ENCODE measurements around the gene SAMD15.
"Not testable (repeated sequence)": the region's sequence is repeated elsewhere in the genome, so short reads cannot be mapped to it uniquely, and the experiment has no call there.

The SAMD15 gene

DNA sequence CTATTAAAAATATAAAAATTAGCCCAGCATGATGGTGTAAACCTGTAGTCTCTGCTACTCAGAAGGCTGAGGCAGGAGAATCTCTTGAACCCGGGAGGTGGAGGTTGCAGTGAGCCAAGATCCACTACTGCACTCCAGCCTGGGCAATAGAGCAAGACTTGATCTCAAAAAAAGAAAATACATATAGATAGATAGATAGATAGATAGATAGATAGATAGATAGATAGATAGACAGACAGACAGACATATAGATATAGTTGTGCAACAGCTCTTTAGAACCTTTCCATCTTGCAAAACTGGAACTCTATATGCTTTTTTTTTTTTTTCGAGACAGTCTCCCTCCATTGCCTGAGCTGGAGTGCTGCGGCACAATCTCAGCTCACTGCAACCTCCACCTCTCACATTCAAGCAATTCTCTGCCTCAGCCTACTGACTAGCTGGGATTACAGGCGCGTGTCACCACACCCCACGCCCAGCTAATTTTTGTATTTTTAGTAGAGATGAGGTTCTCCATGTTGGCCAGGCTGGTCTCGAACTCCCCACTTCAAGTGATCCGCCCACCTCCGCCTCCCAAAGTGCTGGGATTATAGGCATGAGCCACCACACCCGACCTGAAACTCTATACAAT lies 38.3 kb downstream of the SAMD15 start:
- not testable (repeated sequence) for H3K9me3 ChIP-seq (ENCODE audit: control insufficient read depth in 2 of 2, low read length in 2 of 2); H3K27ac ChIP-seq (ENCODE audit: low read length); H3K36me3 ChIP-seq (ENCODE audit: control insufficient read depth in 2 of 2, insufficient read depth in 2 of 2, low read length in 2 of 2); H3K27me3 ChIP-seq (ENCODE audit: control insufficient read depth in 1 of 2, insufficient read depth in 2 of 2, low read length in 2 of 2); H3K9ac ChIP-seq (ENCODE audit: low read length in 2 of 2); H3K4me3 ChIP-seq (ENCODE audit: low read length in 2 of 2); H3K4me1 ChIP-seq (ENCODE audit: control insufficient read depth, insufficient read depth, low read length)

DNA sequence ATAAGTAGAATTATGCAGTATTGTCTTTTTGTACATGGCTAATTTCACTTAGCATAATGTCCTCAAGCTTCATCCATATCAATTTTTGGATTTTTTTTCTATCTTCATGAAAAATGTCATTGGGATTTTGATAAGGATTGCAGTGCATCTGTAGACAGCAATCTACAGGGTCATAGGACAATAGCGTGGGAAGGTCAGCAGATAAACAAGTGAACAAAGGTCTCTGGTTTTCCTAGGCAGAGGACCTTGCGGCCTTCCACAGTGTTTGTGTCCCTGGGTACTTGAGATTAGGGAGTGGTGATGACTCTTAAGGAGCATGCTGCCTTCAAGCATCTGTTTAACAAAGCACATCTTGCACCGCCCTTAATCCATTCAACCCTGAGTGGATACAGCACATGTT lies 38.9 kb downstream of the SAMD15 start:
- not testable (repeated sequence) for H3K9me3 ChIP-seq (ENCODE audit: control insufficient read depth in 2 of 2, low read length in 2 of 2); H3K27ac ChIP-seq (ENCODE audit: low read length); H3K4me3 ChIP-seq (ENCODE audit: low read length in 2 of 2); H3K9ac ChIP-seq (ENCODE audit: low read length in 2 of 2); H3K4me1 ChIP-seq (ENCODE audit: control insufficient read depth, insufficient read depth, low read length); H3K27me3 ChIP-seq (ENCODE audit: control insufficient read depth in 1 of 2, insufficient read depth in 2 of 2, low read length in 2 of 2); H3K36me3 ChIP-seq (ENCODE audit: control insufficient read depth in 2 of 2, insufficient read depth in 2 of 2, low read length in 2 of 2)

GRCh38 chr14:77416836-77417235 lies 39.7 kb downstream of the SAMD15 start:
- Histone ChIP-seq H3K9me3 (ENCODE audit: control insufficient read depth in 2 of 2, low read length in 2 of 2) (peaks cover 2 to 7% of the 10 kb centered on the region in 2 donors), H3K4me3 (ENCODE audit: low read length in 2 of 2) (no peak overlapping the region), H3K4me1 (ENCODE audit: control insufficient read depth, insufficient read depth, low read length) (no peaks in the 10 kb centered on the region), H3K9ac (ENCODE audit: low read length in 2 of 2) (no peak overlapping the region), H3K27ac (ENCODE audit: low read length) (no peak overlapping the region), H3K27me3 (ENCODE audit: control insufficient read depth in 1 of 2, insufficient read depth in 2 of 2, low read length in 2 of 2) (no peaks in the 10 kb centered on the region), H3K36me3 (ENCODE audit: control insufficient read depth in 2 of 2, insufficient read depth in 2 of 2, low read length in 2 of 2) (peaks cover 0 to 4% of the 10 kb centered on the region in 2 donors)

GRCh38 chr14:77421201-77421600 lies 44.0 kb downstream of the SAMD15 start:
- H3K4me3 ChIP-seq (ENCODE audit: low read length in 2 of 2): no peak overlapping the region
- no peak overlapping the region for H3K9ac ChIP-seq (ENCODE audit: low read length in 2 of 2)
- H3K9me3 ChIP-seq (ENCODE audit: control insufficient read depth in 2 of 2, low read length in 2 of 2): peaks cover 2 to 7% of the 10 kb centered on the region in 2 donors
- H3K4me1 ChIP-seq (ENCODE audit: control insufficient read depth, insufficient read depth, low read length): no peaks in the 10 kb centered on the region
- no peaks in the 10 kb centered on the region for H3K27me3 ChIP-seq (ENCODE audit: control insufficient read depth in 1 of 2, insufficient read depth in 2 of 2, low read length in 2 of 2)
- H3K27ac ChIP-seq (ENCODE audit: low read length): no peak overlapping the region
- peaks cover 22 to 26% of the 10 kb centered on the region in 2 donors for H3K36me3 ChIP-seq (ENCODE audit: control insufficient read depth in 2 of 2, insufficient read depth in 2 of 2, low read length in 2 of 2)

GRCh38 chr14:77423423-77423822 lies 46.2 kb downstream of the SAMD15 start, which contains the start of gene NOXRED1:
Gene NOXRED1, minus strand, starts transcription at chr14:77423523. Its CDS starts 634 bp downstream, at chr14:77422889.
- Histone ChIP-seq H3K9ac (ENCODE audit: low read length in 2 of 2) (no peak within 1 kb of the TSS), H3K4me3 (ENCODE audit: low read length in 2 of 2) (no peak within 1 kb of the TSS), H3K36me3 (ENCODE audit: control insufficient read depth in 2 of 2, insufficient read depth in 2 of 2, low read length in 2 of 2) (peaks cover 43 to 48% of the 10 kb centered on the region in 2 donors), H3K9me3 (ENCODE audit: control insufficient read depth in 2 of 2, low read length in 2 of 2) (peaks cover 2 to 7% of the 10 kb centered on the region in 2 donors), H3K27ac (ENCODE audit: low read length) (no peak within 1 kb of the TSS), H3K4me1 (ENCODE audit: control insufficient read depth, insufficient read depth, low read length) (no peaks in the 10 kb centered on the region), H3K27me3 (ENCODE audit: control insufficient read depth in 1 of 2, insufficient read depth in 2 of 2, low read length in 2 of 2) (no peaks in the 10 kb centered on the region)

GRCh38 chr14:77424862-77425261 lies 47.7 kb downstream of the SAMD15 start:
- no peak overlapping the region for H3K4me3 ChIP-seq (ENCODE audit: low read length in 2 of 2)
- H3K4me1 ChIP-seq (ENCODE audit: control insufficient read depth, insufficient read depth, low read length): no peaks in the 10 kb centered on the region
- H3K9ac ChIP-seq (ENCODE audit: low read length in 2 of 2): no peak overlapping the region
- H3K27ac ChIP-seq (ENCODE audit: low read length): no peak overlapping the region
- H3K27me3 ChIP-seq (ENCODE audit: control insufficient read depth in 1 of 2, insufficient read depth in 2 of 2, low read length in 2 of 2): no peaks in the 10 kb centered on the region
- peaks cover 2% of the 10 kb centered on the region in 2 donors for H3K9me3 ChIP-seq (ENCODE audit: control insufficient read depth in 2 of 2, low read length in 2 of 2)
- peaks cover 56 to 60% of the 10 kb centered on the region in 2 donors for H3K36me3 ChIP-seq (ENCODE audit: control insufficient read depth in 2 of 2, insufficient read depth in 2 of 2, low read length in 2 of 2)

DNA sequence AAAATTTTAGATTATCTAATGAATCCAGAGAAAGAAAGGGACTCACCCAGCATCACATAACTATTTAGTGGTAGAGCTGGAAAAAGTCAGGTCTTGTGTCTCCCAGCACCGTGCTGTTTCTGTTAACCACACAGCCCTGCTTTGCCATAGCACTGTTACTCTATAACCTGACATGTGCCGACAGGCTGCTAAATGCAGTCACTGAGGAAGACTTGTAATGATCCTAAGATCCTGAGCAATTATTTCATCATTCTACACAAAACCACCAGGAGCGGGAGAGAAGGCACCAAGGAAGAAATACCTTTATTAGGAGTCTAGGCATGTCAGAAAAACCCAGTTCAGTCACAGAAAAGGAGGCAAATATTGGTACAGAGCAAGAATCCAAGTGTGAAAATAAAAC lies 49.2 kb downstream of the SAMD15 start:
- no peak overlapping the region for H3K4me3 ChIP-seq (ENCODE audit: low read length in 2 of 2)
- no peak overlapping the region for H3K9ac ChIP-seq (ENCODE audit: low read length in 2 of 2)
- no peaks in the 10 kb centered on the region for H3K9me3 ChIP-seq (ENCODE audit: control insufficient read depth in 2 of 2, low read length in 2 of 2)
- no peaks in the 10 kb centered on the region for H3K27me3 ChIP-seq (ENCODE audit: control insufficient read depth in 1 of 2, insufficient read depth in 2 of 2, low read length in 2 of 2)
- H3K4me1 ChIP-seq (ENCODE audit: control insufficient read depth, insufficient read depth, low read length): no peaks in the 10 kb centered on the region
- H3K27ac ChIP-seq (ENCODE audit: low read length): no peak overlapping the region
- H3K36me3 ChIP-seq (ENCODE audit: control insufficient read depth in 2 of 2, insufficient read depth in 2 of 2, low read length in 2 of 2): peaks cover 60 to 61% of the 10 kb centered on the region in 2 donors

- H3K27ac ChIP-seq (ENCODE audit: low read length): no peak overlapping the region
- peaks cover 25 to 40% of the 10 kb centered on the region in 2 donors for H3K36me3 ChIP-seq (ENCODE audit: control insufficient read depth in 2 of 2, insufficient read depth in 2 of 2, low read length in 2 of 2)
- no peaks in the 10 kb centered on the region for H3K9me3 ChIP-seq (ENCODE audit: control insufficient read depth in 2 of 2, low read length in 2 of 2)
- no peak overlapping the region for H3K9ac ChIP-seq (ENCODE audit: low read length in 2 of 2)
- H3K4me3 ChIP-seq (ENCODE audit: low read length in 2 of 2): no peak overlapping the region
- no peaks in the 10 kb centered on the region for H3K27me3 ChIP-seq (ENCODE audit: control insufficient read depth in 1 of 2, insufficient read depth in 2 of 2, low read length in 2 of 2)
- H3K4me1 ChIP-seq (ENCODE audit: control insufficient read depth, insufficient read depth, low read length): no peaks in the 10 kb centered on the region
Measured at GRCh38 chr14:77436042-77436441, 58.9 kb downstream of the SAMD15 start.

- no peak overlapping the region for H3K9ac ChIP-seq (ENCODE audit: low read length in 2 of 2)
- no peaks in the 10 kb centered on the region for H3K9me3 ChIP-seq (ENCODE audit: control insufficient read depth in 2 of 2, low read length in 2 of 2)
- H3K4me3 ChIP-seq (ENCODE audit: low read length in 2 of 2): no peak overlapping the region
- H3K27me3 ChIP-seq (ENCODE audit: control insufficient read depth in 1 of 2, insufficient read depth in 2 of 2, low read length in 2 of 2): no peaks in the 10 kb centered on the region
- no peak overlapping the region for H3K27ac ChIP-seq (ENCODE audit: low read length)
- H3K36me3 ChIP-seq (ENCODE audit: control insufficient read depth in 2 of 2, insufficient read depth in 2 of 2, low read length in 2 of 2): peaks cover 47 to 59% of the 10 kb centered on the region in 2 donors
- H3K4me1 ChIP-seq (ENCODE audit: control insufficient read depth, insufficient read depth, low read length): no peaks in the 10 kb centered on the region
Measured at GRCh38 chr14:77438596-77438995, 61.4 kb downstream of the SAMD15 start.

DNA sequence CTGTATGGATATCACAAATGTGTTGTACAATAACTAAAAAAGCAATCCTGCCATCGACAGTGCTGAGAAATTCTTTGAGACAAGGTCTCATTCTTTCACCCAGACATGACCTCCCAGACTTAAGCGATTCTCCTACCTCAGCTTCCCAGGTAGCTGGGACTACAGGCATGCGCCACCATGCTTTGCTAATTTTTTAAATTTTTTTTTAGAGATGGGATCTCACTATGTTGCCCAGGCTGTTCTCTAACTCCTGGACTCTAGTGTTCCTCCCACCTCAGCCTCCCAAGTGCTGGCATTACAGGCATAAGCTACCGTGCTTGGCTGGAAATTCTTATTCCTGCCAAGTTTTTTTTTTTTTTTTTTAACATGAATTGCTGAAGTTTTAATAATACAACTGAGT lies 62.7 kb downstream of the SAMD15 start:
- no peak overlapping the region for H3K4me3 ChIP-seq (ENCODE audit: low read length in 2 of 2)
- H3K36me3 ChIP-seq (ENCODE audit: control insufficient read depth in 2 of 2, insufficient read depth in 2 of 2, low read length in 2 of 2): peaks cover 44 to 55% of the 10 kb centered on the region in 2 donors
- no peak overlapping the region for H3K27ac ChIP-seq (ENCODE audit: low read length)
- no peaks in the 10 kb centered on the region for H3K27me3 ChIP-seq (ENCODE audit: control insufficient read depth in 1 of 2, insufficient read depth in 2 of 2, low read length in 2 of 2)
- H3K9me3 ChIP-seq (ENCODE audit: control insufficient read depth in 2 of 2, low read length in 2 of 2): no peaks in the 10 kb centered on the region
- H3K4me1 ChIP-seq (ENCODE audit: control insufficient read depth, insufficient read depth, low read length): no peaks in the 10 kb centered on the region
- no peak overlapping the region for H3K9ac ChIP-seq (ENCODE audit: low read length in 2 of 2)
